HG03565 (cell line): ENCODE data around the gene PRKACG.

ENCODE experiments used
- ATAC-seq: cut with Tn5 transposase; IDR thresholded peaks from one replicate; pipeline ENCODE4 v1.9.1; 2021; ENCODE audit warnings: mild to moderate bottlenecking, moderate library complexity; ENCODE audit not compliant: unreplicated experiment

Gene PRKACG

DNA sequence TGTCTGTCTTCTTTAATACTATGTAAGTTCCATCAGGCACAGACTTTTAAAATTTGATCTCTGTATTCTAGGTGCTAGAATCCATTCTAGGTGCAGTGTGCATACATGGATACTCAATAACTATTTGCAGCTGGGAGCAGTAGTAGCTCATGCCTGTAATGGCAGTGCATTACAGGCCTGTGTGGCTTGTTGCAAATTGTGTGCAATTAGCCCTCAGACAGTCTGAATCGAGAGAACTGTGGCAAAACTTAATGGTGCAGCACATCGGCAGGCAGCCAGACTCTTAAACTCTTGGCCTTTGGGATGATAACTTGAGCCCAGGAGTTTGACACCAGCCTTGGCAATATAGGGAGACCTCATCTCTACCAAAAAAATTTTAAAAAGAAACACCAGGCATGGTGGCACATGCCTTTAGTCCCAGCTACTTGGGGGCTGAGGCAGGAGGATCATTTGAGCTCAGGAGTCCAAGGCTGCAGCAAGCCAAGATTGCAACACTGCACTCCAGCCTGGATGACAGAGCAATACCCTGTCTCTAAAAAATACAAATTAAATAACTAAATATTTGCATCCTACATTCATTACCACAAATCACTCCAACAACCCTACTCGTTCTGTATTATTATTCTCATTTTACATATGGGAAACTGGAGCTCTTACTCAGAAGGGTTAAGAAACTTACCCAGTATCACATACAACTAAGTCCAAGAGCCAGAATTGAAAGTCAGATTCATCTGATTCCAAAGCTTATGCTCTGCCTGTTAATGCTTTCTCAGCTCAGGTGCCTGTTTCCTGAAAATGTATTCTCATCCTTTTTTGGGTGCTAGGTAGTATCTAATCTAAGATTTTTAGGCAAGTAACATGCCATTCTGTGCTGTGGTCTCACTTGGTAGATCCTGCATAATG lies 30.1 kb downstream of the PRKACG start:
- ATAC-seq, result no peak

DNA sequence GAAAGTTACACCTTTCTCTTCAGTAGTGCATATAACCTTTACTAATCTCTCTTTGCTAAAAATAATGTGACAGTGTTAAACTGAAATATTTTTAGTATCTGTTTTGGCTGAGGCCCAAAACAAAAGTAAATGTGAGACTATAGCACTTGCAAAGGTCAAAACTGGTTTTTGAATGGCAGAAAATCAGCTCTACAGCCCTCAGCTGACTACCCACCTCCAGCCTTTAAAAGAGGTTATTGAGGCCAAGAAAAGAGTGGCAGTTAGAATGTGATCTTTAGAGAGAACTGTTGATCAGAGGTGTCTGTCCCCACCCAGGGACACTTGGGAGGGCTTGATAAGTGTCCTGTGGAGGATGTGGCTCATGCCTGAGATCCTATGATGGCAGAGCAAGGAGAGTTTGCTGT lies 30.9 kb downstream of the PRKACG start:
- no peak for ATAC-seq

DNA sequence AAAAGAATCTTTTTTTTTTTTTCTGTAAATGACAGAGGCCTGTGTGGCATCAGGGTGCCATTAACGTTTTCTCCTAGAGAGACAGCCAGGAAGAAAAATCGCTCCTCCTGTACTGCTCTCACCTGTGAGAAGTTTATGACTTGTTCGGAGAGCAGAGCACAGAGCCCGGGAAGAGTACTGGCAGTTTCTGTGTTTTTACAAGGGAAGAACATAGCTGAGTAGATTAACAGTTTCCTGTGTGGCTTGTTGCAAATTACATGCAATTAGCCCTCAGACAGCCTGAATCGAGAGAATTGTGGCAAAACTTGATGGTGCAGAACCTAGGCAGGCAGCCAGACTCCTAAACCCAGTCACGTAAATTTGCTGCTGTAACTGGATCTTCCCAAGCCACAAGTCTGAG lies 32.1 kb downstream of the PRKACG start:
- ATAC-seq, result peak; percentile 55

DNA sequence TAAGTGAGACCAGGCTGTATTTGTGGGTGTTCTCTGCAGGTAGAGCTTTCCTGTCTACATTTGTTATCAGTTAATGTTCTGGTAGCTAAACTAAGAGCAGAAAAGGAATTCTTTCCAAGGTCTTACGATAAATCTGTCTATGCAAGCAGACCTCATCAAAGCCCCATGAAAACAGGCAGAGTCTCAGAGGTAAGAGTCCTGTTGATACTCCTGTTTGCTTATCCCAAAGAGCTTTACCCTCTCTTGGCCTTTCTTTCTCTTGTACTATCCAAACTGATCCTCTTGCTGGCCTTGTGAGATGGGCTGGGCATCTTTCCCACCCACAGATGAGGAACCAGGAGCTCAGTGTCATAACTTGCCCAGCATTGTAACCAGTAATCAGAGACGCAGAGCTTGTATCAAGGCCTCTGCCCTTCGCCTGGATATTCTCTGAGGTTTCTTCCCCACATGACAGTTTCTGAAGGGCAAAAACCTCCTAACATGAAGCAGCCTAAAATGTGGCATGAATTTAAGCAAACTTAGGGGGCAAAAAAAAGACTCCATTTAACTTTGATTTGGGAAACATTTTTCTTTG lies 33.5 kb downstream of the PRKACG start:
- ATAC-seq, result no peak

DNA sequence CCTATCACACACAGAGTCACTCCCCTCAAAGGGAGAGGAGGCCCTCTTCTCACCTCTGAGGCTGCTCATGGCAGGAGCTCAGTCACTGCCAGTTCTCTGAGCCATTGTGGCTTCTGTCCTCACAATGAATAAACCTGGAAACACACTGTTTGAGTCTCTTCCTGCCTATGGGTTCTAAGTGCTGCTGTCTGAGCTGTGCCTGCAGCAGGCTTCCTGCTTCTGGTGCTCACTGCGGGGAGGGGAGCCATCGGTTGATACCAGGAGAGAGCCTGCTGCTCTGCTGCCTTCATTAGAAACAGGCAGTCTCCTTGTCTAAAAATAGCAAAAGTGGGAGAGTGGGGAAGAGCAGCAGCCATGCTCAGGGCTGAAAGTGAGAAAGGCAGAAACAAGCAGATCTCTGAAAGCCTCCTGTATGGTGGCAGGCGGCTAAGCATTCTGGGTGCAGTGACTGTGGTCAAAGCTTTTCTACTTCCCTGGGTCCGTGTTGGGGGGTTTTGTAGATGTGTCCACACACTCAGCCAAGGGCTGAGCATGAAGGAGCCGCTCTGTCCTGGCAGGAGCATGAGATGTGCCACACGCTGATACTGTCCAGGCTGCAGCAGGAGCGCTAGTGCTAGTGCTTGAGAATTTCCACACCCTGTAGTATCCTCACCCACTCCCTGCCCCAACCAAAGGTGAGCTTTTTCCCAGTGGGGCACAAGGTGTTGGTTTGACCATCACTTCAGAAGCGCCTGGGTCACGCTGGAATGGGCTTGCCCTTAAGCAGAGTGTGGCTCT lies 34.2 kb downstream of the PRKACG start:
- no peak for ATAC-seq

DNA sequence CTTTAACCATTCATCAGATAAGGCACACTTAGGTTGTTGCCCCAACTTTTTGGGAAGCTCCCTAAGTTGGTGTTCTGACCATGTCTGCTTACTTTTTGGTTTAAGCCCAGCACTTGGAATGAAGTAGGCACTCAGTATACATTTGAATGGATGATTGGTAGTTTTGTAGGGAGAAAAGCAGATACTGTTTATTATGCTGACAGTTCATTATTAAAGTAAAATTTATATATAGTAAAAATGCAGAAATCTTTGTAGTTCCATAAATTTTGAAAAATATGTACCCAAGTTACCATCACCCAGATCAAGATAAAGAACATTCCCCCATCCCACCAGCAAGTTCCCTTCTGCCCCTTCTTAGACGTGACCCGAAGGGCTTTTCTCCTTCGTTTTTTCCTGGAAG lies 35.4 kb downstream of the PRKACG start:
- no peak for ATAC-seq

DNA sequence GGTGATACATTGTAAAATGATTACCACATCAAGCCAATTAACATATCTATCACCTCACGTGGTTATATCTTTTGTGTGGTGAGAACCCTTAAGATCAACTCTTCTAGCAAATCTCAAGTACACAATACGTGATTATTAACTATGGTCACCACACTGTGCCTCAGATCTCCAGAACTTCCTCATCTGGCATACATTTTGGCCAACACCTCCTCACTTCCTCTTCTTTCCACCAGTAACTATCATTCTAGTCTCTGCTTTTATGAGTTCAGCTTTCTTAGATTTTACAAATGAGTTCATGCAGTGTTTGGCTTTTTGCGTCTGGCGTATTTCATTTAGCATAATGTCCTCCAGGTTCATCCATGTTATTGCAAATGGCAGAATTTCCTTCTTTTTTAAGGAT lies 35.8 kb downstream of the PRKACG start:
- no peak for ATAC-seq

DNA sequence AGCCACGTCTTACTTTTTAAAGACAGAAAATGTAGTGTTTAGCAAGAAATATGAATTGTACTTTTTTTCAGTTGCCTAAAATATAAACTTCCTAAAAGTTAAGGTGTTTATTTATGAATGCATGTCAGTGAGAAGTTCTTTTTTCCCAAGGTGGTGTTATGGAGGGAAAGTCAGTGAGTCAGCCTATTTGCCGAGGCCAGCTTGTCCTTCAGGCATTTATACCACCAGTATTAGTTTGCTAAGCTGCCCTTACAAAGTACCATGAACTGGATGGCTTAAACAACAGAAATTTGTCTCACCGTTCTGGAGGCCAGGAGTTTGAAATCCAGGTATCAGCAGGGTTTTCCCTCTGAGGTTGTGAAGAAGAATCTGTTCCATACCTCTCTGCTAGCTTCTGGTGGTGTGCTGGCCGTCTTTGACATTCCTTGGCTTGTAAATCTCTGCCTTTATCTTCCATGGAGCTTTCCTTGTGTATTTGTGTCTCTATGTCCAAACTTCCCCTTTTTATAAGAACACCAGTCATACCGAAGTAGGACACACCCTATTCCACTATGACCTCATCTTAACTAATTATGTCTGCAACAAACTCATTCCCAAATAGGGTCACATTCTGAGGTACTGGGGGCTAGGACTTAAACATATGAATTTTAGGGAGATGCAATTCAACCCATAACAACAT lies 38.4 kb downstream of the PRKACG start:
- ATAC-seq, result no peak

DNA sequence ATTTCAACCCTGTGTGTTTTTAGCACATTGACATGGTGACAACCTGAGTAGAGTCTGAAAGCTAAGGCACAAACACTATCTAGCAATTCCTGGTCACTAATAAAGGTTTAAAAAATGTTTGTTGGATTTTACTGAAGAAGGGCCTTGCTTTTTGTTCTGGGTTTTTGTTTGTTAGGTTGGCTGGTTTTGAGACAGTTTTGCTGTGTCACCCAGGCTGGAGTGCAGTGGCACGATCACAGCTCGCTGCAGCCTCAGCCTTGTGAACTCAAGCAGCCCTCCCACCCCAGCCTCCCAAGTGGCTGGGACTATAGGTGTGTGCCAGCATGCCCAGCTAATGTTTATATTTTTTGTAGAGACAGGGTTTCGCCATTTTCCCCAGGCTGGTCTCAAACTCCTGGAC lies 39.0 kb downstream of the PRKACG start:
- ATAC-seq, result no peak

DNA sequence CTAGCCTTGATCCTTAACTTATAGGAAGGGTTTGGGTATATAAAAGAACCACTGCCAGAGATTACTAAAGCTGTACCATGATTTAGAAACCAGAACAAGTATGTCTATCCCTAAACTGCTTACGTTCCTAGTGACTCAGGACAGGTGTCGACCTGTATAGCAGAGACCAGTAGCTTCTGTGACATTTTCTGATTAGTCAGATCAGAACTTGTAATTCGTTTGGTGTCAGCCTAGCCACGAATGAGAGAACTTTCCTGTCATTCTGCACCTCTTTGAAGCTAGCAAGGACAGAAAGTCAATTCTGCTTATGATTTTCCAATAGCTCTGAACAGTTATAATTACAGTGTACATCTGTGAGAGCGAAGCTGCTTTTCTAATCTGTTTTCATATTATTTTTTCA lies 39.5 kb downstream of the PRKACG start:
- peak; percentile 95 for ATAC-seq

DNA sequence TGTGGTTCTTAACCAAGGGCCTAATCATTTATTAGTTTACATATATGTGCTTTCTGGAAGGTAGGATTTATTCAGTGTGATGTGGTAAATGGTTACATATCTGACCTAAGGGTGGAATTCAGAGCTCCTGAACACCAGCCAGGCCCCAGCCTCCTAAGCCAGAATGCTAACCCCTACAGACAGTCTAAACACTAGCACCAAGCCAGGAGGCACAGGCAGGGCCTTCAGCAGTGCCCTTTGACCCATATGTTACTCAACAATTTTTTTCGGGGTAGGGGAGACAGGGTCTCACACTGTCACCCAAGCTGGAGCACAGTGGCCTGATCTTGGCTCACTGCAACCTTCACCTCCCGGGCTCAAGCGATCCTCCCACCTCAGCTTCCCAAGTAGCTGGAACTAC lies 40.3 kb downstream of the PRKACG start:
- ATAC-seq, result no peak

DNA sequence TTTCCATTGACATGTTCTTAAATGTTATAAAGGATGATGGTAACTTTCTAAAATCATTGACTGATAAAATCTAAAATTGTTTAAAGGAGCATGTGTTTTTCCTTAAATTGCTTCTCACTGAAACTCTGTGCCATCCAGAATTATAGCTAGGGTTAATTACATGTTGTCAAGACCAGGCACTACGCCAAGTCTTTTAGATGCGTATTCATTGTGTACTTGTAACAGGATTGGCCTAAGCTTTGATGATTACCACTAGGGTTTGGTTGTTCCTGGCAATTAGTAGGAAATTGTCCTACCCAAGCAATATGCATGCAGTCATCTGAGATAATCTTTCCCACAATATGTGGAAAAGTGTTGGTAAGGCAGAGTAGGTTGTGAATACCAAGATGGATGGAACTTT lies 43.8 kb downstream of the PRKACG start:
- no peak for ATAC-seq

DNA sequence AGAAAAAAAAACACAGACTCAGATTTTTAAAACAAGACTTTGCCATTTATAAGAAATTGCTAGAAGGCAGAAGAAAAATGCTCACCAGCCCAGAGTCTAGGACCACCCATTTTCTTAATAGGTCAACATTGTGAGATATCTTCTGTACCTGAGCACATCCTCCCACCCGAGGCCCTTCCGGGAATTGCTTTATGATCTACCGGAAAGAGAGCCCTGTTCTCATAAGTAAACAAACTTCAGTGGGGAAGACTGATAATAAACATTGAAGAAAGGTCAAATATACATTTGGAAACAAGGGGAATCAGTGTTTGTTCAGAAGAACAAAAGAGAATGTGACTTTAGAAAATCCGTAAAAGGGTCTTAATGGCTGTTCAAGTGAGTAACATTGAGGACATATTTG lies 44.4 kb downstream of the PRKACG start:
- ATAC-seq, result no peak

DNA sequence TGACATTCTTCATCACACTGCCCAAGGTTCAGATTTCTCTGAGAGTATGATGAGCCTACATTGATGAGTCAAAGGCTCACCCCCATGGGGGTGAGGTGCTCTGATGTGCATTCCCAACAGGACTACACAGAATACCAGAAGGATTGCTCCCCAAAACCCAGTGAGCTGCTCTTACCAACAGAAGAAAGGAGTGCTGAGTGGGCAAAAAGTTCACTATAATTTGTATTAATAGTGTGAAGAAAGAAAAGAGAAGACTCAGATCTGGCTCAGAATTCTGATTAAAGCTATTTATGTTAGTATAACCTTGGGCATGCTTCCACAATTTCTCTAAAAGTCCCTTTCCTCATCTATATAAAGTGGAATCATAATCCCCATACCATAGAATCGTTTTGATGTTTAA lies 46.1 kb downstream of the PRKACG start:
- no peak for ATAC-seq

DNA sequence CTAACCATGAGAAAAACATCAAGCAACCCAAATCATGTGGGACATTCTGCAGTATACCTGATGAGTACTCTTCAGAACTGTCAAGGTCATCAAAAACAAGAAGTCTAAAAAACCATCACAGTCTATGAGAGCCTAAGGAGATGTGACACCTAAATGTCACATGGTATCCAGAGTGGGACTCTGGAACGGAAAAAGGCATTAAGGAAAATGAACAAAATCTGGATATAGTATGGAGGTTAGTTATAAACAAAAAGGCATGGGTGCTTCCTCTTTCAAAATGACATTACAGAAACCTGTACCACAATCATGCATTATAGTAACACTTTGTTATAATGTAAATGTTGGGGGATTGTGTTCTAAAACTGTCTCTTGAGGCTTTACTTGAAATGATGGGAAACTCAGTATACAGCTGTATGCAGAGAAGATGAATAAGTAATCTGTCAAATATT lies 47.4 kb downstream of the PRKACG start:
- peak; percentile 77 for ATAC-seq

DNA sequence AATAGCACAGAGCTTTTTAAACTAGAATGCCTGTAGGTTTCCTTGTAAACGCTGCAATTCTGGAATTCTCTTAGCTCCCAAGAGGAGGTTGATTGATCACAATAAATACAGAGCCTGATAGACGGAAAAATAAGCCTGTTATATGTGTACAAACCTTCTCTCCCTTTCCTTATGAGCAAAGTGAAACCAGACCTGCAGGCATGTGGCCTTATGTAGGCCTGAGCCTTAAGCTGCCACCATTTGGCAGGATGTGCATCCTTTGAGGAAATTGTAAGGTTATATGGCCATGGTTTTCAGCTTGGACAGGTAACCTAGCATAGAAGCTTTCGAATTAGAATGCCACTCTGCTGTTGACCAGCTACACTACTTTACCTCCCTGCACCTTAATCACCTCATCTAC lies 49.1 kb downstream of the PRKACG start:
- ATAC-seq, result no peak

DNA sequence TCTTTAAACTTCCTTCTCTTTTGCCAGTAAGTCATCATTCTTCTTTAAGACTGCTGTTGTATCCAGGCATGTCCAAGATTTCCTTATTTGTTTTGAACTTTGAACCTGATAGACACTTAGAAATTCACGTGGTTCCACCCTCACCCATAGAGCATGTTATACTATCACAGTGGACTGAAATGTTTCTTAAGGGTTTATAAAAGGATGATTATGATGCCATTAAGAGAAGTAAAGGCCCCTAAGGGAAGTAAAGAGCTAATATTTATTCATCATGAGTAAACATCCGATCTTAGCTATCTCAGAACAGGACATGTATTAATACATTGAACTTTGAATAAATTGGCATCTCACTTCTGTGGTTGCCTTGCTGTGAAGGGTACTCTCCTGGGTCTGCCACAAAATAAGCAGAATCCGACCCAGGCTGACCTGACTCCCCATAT lies 49.8 kb downstream of the PRKACG start:
- no peak for ATAC-seq

DNA sequence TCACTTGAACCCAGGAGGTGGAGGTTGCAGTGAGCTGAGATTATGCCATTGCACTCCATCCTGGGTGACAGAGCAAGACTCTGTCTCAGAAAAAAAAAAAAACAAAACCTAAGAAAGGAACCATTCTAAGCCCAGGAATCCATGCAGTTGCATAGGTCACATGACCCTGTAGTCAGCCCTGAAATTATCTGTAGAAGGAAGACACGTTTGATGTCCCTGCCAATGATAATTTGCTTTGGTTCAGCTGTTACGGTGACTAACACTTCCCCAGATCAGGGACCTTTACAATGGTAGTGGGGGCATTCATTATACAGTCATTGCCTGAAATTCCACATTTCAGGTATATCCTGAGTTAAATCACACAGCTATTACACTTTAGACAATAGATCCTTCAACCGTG lies 50.5 kb downstream of the PRKACG start:
- ATAC-seq, result no peak
